Measurements from ENCODE around the gene LEPR.

LEPR gene

DNA sequence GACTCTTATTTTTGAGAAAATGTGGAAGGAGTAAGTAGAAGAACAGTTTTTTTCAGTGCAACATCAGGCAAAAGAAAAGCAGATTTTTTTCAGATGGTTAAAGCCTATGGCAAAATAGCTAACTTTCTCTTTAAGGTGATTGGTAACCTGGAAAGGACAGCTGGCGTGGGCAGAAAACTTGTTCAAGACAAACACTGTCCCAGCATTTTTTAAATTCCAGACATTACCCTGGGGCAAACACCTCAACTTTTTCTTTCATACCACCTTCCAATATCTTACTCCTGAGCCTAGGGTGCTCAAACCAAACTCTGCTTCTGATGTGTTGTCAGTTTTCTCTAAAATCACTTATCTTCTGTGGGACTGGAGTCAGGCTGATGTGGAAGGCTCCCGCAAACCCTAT is 2.7 kb upstream of the LEPR start:
- in situ Hi-C loops (cut with HindIII; ENCODE audit: low sequenced_read_pairs), result no loop called here
- DNase-seq (ENCODE audit: low read depth), result no peak
- H3K4me3 ChIP-seq (ENCODE audit: low read depth, low read length), result no peak overlapping the region
- TF ChIP-seq, protein P1, sequence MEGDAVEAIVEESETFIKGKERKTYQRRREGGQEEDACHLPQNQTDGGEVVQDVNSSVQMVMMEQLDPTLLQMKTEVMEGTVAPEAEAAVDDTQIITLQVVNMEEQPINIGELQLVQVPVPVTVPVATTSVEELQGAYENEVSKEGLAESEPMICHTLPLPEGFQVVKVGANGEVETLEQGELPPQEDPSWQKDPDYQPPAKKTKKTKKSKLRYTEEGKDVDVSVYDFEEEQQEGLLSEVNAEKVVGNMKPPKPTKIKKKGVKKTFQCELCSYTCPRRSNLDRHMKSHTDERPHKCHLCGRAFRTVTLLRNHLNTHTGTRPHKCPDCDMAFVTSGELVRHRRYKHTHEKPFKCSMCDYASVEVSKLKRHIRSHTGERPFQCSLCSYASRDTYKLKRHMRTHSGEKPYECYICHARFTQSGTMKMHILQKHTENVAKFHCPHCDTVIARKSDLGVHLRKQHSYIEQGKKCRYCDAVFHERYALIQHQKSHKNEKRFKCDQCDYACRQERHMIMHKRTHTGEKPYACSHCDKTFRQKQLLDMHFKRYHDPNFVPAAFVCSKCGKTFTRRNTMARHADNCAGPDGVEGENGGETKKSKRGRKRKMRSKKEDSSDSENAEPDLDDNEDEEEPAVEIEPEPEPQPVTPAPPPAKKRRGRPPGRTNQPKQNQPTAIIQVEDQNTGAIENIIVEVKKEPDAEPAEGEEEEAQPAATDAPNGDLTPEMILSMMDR (IDR thresholded peaks at IDR 0.05; ENCODE audit: low read depth, low read length, missing control alignments), result no peak

DNA sequence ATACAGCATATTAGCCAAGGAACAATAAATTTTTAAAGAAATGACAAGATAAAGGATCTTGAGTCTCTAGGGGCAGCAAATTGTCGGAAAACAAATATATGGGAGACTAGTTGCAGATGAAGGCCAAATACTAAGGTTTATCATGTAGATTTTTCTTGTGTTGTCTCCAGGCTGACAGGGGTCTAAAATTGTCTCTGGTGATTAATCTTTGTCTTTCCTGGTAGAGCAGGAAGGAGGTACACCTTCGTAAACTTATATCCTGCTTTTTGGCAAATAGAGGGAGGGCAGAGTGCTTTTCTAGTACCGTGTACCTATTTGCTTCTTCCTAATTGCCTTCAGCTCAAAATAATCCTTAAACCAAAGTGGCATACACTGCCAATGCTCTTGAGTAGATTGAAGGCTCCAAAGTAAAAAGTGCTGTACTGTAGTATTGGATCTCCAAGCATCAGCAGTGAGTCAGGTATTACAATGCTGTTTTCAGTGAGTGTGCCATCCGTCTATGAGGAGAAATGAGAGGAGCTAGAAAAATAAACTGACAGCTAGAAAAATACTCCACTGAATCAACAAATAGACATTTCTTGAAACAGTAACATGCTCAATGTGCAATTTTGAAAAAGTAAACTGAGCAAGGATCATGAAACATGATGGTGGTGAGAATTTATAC is 1.8 kb upstream of the LEPR start:
- H3K4me3 ChIP-seq (ENCODE audit: low read depth, low read length), result no peak overlapping the region
- TF ChIP-seq, protein P1 (IDR thresholded peaks at IDR 0.05; ENCODE audit: low read depth, low read length, missing control alignments), result no peak
- DNase-seq (ENCODE audit: low read depth), result no peak
- in situ Hi-C loops (cut with HindIII; ENCODE audit: low sequenced_read_pairs), result no loop called here

DNA sequence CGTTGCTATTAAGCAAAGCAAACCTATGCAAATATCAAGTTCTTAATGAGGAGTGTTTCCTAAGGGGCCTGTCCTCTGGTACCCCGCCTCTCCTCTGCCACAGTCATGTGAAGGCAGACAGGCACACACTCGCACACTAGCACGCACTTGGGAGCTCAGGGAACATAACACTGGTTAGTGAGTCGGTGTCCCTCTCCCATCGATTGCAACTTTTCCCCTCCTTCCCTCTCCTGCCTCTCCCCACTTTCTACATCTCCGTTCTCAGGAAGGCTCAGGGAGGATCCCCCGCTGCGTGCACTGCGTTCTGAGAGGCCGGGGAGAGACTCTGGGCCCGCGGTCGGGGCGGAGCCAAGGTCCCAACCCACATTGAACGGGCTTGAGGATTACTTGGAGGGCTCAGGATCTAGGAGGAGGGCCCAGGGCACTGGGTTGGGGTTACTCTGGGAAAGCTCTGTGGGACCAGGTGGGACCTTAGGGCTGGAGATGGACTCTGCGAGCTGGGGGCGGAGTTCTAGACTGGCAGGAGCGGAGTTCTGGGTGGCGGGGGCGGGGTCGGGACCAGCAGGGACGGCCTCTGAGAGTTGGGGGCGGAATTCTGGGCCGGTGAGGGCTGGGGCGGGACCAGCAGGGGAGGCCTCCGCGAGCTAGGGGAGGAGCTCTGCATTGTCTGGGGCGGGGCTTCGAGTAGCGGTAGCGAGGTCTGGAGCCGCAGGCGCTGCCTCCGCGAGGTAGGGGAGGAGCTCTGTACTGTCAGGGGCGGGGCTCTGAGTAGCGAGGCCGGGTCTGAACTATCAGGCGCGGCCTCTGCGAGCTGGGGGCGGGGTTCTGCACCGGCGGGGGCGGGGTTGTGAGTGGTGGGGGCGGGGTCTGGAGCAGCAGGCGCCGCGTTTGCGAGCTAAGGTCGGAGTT is 533 bp upstream of the LEPR start:
- peak; percentile 96 for DNase-seq (ENCODE audit: low read depth)
- in situ Hi-C loops (cut with HindIII; ENCODE audit: low sequenced_read_pairs), result no loop called here
- TF ChIP-seq, protein P1 (IDR thresholded peaks at IDR 0.05; ENCODE audit: low read depth, low read length, missing control alignments), result no peak
- H3K4me3 ChIP-seq (ENCODE audit: low read depth, low read length), result peak overlapping the region; percentile 84

DNA sequence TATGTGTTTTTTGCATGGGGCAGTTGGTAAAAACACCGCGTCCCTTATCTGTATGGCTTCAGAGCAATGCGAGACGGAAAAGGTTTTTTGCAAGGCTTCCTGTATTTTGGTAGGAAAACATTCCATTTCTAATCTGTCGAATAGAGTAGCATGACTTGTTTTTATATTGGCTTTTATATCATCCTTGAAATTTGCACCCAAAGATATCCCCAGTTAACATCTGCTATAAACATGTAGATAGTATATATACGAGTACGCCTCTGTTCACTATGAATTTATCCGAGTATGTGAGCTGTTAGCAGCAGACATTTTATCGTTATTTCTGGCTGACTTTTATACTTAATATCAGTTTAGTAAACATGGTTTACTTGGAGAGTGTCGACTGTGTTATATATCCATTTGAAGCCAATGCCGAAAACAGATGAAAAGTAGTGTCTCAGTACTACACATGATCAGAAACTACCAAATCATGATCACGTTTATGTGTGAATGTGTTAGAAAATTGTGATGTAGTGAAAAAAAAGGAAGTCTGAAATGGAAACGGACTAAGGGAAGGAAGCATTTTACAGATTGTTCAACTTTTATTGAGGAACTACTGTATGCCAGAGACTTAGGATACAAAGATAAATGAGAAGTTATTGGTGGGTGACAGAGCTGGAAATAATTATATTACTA is 1.0 kb downstream of the LEPR start:
- H3K4me3 ChIP-seq (ENCODE audit: low read depth, low read length), result peak overlapping the region; percentile 84
- DNase-seq (ENCODE audit: low read depth), result no peak
- TF ChIP-seq, protein P1 (IDR thresholded peaks at IDR 0.05; ENCODE audit: low read depth, low read length, missing control alignments), result no peak
- in situ Hi-C loops (cut with HindIII; ENCODE audit: low sequenced_read_pairs), result no loop called here

DNA sequence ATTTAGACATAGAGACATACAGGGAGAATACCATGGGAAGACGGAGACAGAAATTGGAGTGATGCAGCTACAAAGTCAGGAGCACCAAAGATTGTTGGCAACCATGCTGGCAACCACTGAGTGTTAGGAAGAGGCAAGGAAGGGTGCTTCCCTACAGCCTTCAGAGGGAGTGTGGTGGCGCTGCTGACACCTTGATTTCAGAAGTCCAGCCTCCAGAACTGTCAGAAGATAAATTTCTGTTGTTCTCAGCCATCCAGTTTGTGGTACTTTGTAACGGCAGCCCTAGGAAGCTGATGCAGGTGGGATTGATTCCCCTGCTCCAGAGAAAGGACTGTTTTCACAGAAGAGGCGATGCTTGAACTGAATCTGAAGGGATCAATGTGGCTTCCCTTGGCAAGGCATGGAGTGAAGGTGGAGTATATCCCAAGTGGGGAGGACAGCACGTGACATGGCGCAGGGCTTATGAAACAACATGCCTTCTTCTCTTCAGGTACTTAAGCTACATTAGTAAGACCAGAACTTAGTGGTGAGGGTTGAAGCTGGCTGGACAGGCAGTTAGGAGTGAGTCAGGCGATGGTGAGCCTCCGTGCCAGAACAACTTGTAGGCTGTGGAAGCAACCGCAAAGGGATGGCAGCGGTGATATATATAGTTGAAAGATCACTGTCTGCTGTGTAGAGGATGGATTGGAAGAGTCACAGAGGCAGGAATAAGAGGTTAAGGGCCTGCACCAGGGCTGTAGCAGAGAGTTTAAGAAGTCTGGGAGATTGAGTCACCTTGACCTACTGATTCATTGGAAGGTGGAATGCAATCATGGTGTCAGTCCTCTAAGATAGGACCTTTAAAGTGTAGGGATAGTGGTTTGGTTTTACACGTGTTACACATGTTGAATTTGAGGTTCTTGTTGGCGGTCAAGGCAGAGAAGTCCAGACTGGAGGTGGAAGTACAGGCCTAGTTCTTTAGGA is 2.1 kb downstream of the LEPR start:
- peak; percentile 12 for DNase-seq (ENCODE audit: low read depth)
- H3K4me3 ChIP-seq (ENCODE audit: low read depth, low read length), result peak overlapping the region; percentile 84
- in situ Hi-C loops (cut with HindIII; ENCODE audit: low sequenced_read_pairs), result no loop called here
- TF ChIP-seq, protein P1 (IDR thresholded peaks at IDR 0.05; ENCODE audit: low read depth, low read length, missing control alignments), result no peak
